C4-2B (cell line): ENCODE results near the gene CDK14.

Experiments used
- H3K27ac ChIP-seq: fragments of 450-650 bp; 2 replicates; pipeline ENCODE4 v1.5.1; 2017
- CTCF ChIP-seq: fragments of 450-650 bp; conservative IDR thresholded peaks from 2 replicates; pipeline ENCODE4 v1.5.1; 2017; ENCODE audit warnings: mild to moderate bottlenecking
- ZFX ChIP-seq: fragments of 450-650 bp; IDR thresholded peaks from 2 replicates; pipeline ENCODE4 v1.6.1; 2017

Gene CDK14

GRCh38 chr7:90654718-90655427 is 58.8 kb downstream of the CDK14 start:
- TF ChIP-seq ZFX (no peak), CTCF (no peak)
- H3K27ac ChIP-seq = no peak overlapping the region

- TF ChIP-seq ZFX = no peak
- no peak for TF ChIP-seq CTCF
- no peak overlapping the region for H3K27ac ChIP-seq
These were observed 59.4 kb downstream of the CDK14 start for GRCh38 chr7:90655566-90655965.

- H3K27ac ChIP-seq = no peak overlapping the region
These were observed 61.4 kb downstream of the CDK14 start for GRCh38 chr7:90657481-90657880.

GRCh38 chr7:90660100-90660499 is 64.0 kb downstream of the CDK14 start:
- TF ChIP-seq ZFX = no peak
- no peak for TF ChIP-seq CTCF
- H3K27ac ChIP-seq = no peak overlapping the region

More at GRCh38 chr7:90657481-90657880, 61.4 kb downstream of the CDK14 start:
- TF ChIP-seq ZFX (no peak), CTCF (no peak)

GRCh38 chr7:90660819-90661218 is 64.7 kb downstream of the CDK14 start:
- no peak overlapping the region for H3K27ac ChIP-seq
- TF ChIP-seq CTCF (no peak), ZFX (no peak)

- H3K27ac ChIP-seq = no peak overlapping the region
- TF ChIP-seq CTCF (no peak), ZFX (no peak)
These were observed 65.4 kb downstream of the CDK14 start for GRCh38 chr7:90661290-90662151.

GRCh38 chr7:90663176-90663575 is 67.1 kb downstream of the CDK14 start:
- H3K27ac ChIP-seq = no peak overlapping the region
- no peak for TF ChIP-seq CTCF
- TF ChIP-seq ZFX = no peak
